ENCODE results near the gene CDK5. TPM values are rescaled to one million over a fixed set of nuclear protein-coding genes. Genes with fewer than 3 reads are reported as not detected.

Gene CDK5
- total and polyA plus RNA-seq, 9 of the 15 experiments (the other 6 are each of a cell fraction or from before 2014, with no cell fraction given): 3.2 to 38.0 (median 27.5) TPM

- H3K9me1 ChIP-seq (ENCODE audit: control insufficient read depth, insufficient read depth, low read length): no peaks in the 10 kb centered on the region
- FAIRE-seq (no peak), ATAC-seq (no peak), DNase-seq (ENCODE audit: extremely low read depth in 1 of 4, low spot score in 3 of 4) (no peak)
- in situ Hi-C loops (cut with MboI) (no loop called here), intact Hi-C loops (cut with micrococcal nuclease) (no loop called here)
- WGBS (ENCODE audit: insufficient coverage, low coverage, missing lambda C conversion rate): 96% methylated on average over 14 of the region's 14 CpGs
- CTCF ChIA-PET (ENCODE audit: low intra/inter-chr PET ratio): no interaction called here
- H3K4me2 ChIP-seq (ENCODE audit: insufficient read depth, low read length): no peak overlapping the region
- no peaks in the 10 kb centered on the region for H3K27me3 ChIP-seq (ENCODE audit: control insufficient read depth in 2 of 2, insufficient read depth in 2 of 2, low read length in 2 of 2)
- no peak overlapping the region for H3K27ac ChIP-seq (ENCODE audit: extremely low read depth, low read depth, low read length)
- peak overlapping the region in 1 of 2 experiments; percentile 68; a peak in 1 of 4 replicates for H3K9ac ChIP-seq (ENCODE audit: insufficient read depth in 1 of 2, low read depth in 2 of 2, low read length in 2 of 2)
- TF ChIP-seq PTBP1 (IDR thresholded peaks at IDR 0.05; ENCODE audit: low read depth, low read length) (no peak), POLR2G (IDR thresholded peaks at IDR 0.05; ENCODE audit: low read depth, low read length) (peak; percentile 36; the same call in 1 of the 2 replicates), POLR2H (tag; IDR thresholded peaks at IDR 0.05; ENCODE audit: low read depth) (no peak), RBFOX2 (IDR thresholded peaks at IDR 0.05; ENCODE audit: low read depth, low read length) (peak; percentile 32; the same call in 1 of the 2 replicates)
- no peak overlapping the region for H3K4me3 ChIP-seq
- BruUV-seq (replicated peaks): no TSS peak
- peaks cover 7% of the 10 kb centered on the region for H4K20me1 ChIP-seq (replicated peaks; ENCODE audit: control insufficient read depth, insufficient read depth, low read length)
- peaks cover 29 to 70% of the 10 kb centered on the region in 2 experiments for H3K4me1 ChIP-seq (replicated peaks in 1 of 2; ENCODE audit: control insufficient read depth in 2 of 2, insufficient read depth in 2 of 2, low read length in 2 of 2)
- peaks cover 51% of the 10 kb centered on the region for H3K79me2 ChIP-seq (ENCODE audit: control insufficient read depth, insufficient read depth, low read length)
- peaks cover 82% of the 10 kb centered on the region for H3K36me3 ChIP-seq (ENCODE audit: control insufficient read depth, insufficient read depth, low read length)
- H3K9me3 ChIP-seq (replicated peaks; ENCODE audit: control insufficient read depth, insufficient read depth, low read depth, low read length): no peaks in the 10 kb centered on the region
- no peak overlapping the region for H2AFZ ChIP-seq (ENCODE audit: low read depth, low read length)
- POLR2A ChIA-PET: interaction anchor here (0.7 to 5.0 kb wide), 4 partner anchors 10 to 36 kb away, joined by 3 to 24 read pairs (median 6); partner anchors contain the start of genes FASTK and TMUB1
These were observed 7.8 kb upstream of the CDK5 start for GRCh38 chr7:151065516-151065915.

GRCh38 chr7:151064993-151065392 is 7.3 kb upstream of the CDK5 start:
- intact Hi-C loops (cut with micrococcal nuclease) (no loop called here), in situ Hi-C loops (cut with MboI) (no loop called here)
- ChIA-PET CTCF (ENCODE audit: low intra/inter-chr PET ratio) (no interaction called here), POLR2A (interaction anchor here (1.6 to 5.0 kb wide), 2 partner anchors 11 to 17 kb away, joined by 8 to 24 read pairs; partner anchors contain the start of genes FASTK and TMUB1)
- no peak overlapping the region for H3K27ac ChIP-seq (ENCODE audit: extremely low read depth, low read depth, low read length)
- H3K36me3 ChIP-seq (ENCODE audit: control insufficient read depth, insufficient read depth, low read length): peaks cover 76% of the 10 kb centered on the region
- WGBS (ENCODE audit: insufficient coverage, low coverage, missing lambda C conversion rate): 89% methylated on average over 6 of the region's 6 CpGs
- H4K20me1 ChIP-seq (replicated peaks; ENCODE audit: control insufficient read depth, insufficient read depth, low read length): peaks cover 10% of the 10 kb centered on the region
- peak overlapping the region in 1 of 2 experiments; percentile 68; a peak in 1 of 4 replicates for H3K9ac ChIP-seq (ENCODE audit: insufficient read depth in 1 of 2, low read depth in 2 of 2, low read length in 2 of 2)
- no peaks in the 10 kb centered on the region for H3K9me1 ChIP-seq (ENCODE audit: control insufficient read depth, insufficient read depth, low read length)
- peaks cover 56% of the 10 kb centered on the region for H3K79me2 ChIP-seq (ENCODE audit: control insufficient read depth, insufficient read depth, low read length)
- H3K4me3 ChIP-seq: no peak overlapping the region
- FAIRE-seq (no peak), DNase-seq (ENCODE audit: extremely low read depth in 1 of 4, low spot score in 3 of 4) (no peak), ATAC-seq (no peak)
- no TSS peak for BruUV-seq (replicated peaks)
- peaks cover 32 to 70% of the 10 kb centered on the region in 2 experiments for H3K4me1 ChIP-seq (replicated peaks in 1 of 2; ENCODE audit: control insufficient read depth in 2 of 2, insufficient read depth in 2 of 2, low read length in 2 of 2)
- no peak overlapping the region for H3K4me2 ChIP-seq (ENCODE audit: insufficient read depth, low read length)
- no peaks in the 10 kb centered on the region for H3K9me3 ChIP-seq (replicated peaks; ENCODE audit: control insufficient read depth, insufficient read depth, low read depth, low read length)
- H3K27me3 ChIP-seq (ENCODE audit: control insufficient read depth in 2 of 2, insufficient read depth in 2 of 2, low read length in 2 of 2): no peaks in the 10 kb centered on the region
- TF ChIP-seq PATZ1 (CRISPR knock-in tag; IDR thresholded peaks at IDR 0.05; ENCODE audit: borderline replicate concordance) (no peak), POLR2G (IDR thresholded peaks at IDR 0.05; ENCODE audit: low read depth, low read length) (0 out of 2 replicates have a peak, but pooled peaks have one; percentile 0)
- no peak overlapping the region for H2AFZ ChIP-seq (ENCODE audit: low read depth, low read length)

Measured in K562 (cell line).